OCI-LY3 (cell line): ENCODE results near the gene EGFLAM.

Experiments used
- H2AFZ ChIP-seq: fragments of 200-600, 300-600 bp; shearing (Covaris generic); 2 replicates; pipeline ENCODE4 v1.6.0; 2014; ENCODE audit warnings: antibody characterized with exemption, low read depth, low read length
- H3K27ac ChIP-seq: fragments of 200-600, 300-600 bp; sonication (generic); 2 replicates; pipeline ENCODE4 v1.5.1; 2014; ENCODE audit warnings: mild to moderate bottlenecking, low read length, moderate library complexity, mixed read lengths
- H3K27me3 ChIP-seq: fragments of 200-600, 300-600 bp; sonication (generic); 2 replicates; pipeline ENCODE4 v1.6.1; 2014; ENCODE audit warnings: low read depth, low read length, mixed read lengths
- H3K36me3 ChIP-seq: fragments of 200-600, 300-600 bp; sonication (generic); replicated peaks from 2 replicates; pipeline ENCODE3; 2014; ENCODE audit warnings: low read depth, low read length, mixed read lengths
- H3K4me1 ChIP-seq: fragments of 300-600, 200-600 bp; sonication (generic); 2 replicates; pipeline ENCODE4 v1.6.1; 2014; ENCODE audit warnings: low read length, mixed read lengths
- H3K4me2 ChIP-seq: fragments of 200-600, 300-600 bp; sonication (generic); 2 replicates; pipeline ENCODE4 v1.6.1; 2014; ENCODE audit warnings: low read length, mixed read lengths
- H3K4me3 ChIP-seq: fragments of 300-600, 200-600 bp; sonication (generic); 2 replicates; pipeline ENCODE4 v1.5.1; 2014; ENCODE audit warnings: antibody characterized with exemption, mild to moderate bottlenecking, low read length, moderate library complexity
- H3K79me2 ChIP-seq: fragments of 300-600, 200-600 bp; shearing (Covaris generic); 2 replicates; pipeline ENCODE4 v1.6.1; 2014; ENCODE audit warnings: mild to moderate bottlenecking, low read length, mixed read lengths
- H3K9ac ChIP-seq: fragments of 300-600, 200-600 bp; shearing (Covaris generic); 2 replicates; pipeline ENCODE4 v1.6.0; 2014; ENCODE audit warnings: mild to moderate bottlenecking, low read length, moderate library complexity
- H3K9me3 ChIP-seq: fragments of 200-600, 300-600 bp; shearing (Covaris generic); 2 replicates; pipeline ENCODE4 v1.6.1; 2014; ENCODE audit warnings: low read length, mixed read lengths; ENCODE audit not compliant: insufficient read depth
- H4K20me1 ChIP-seq: fragments of 200-600, 300-600 bp; sonication (generic); 2 replicates; pipeline ENCODE4 v1.6.1; 2016; ENCODE audit warnings: low read length, mixed read lengths; ENCODE audit not compliant: insufficient read depth
- EZH2phosphoT487 ChIP-seq: fragments of 200-600 bp; shearing (Covaris generic); IDR thresholded peaks from 2 replicates; pipeline ENCODE4 v1.6.1; 2018; ENCODE audit warnings: antibody characterized with exemption, mixed run types, low read depth
- TF ChIP-seq, protein P1 (sequence below): fragments of 200-600, 300-600 bp; sonication (generic); IDR thresholded peaks from 2 replicates; pipeline ENCODE4 v1.5.1; 2014; ENCODE audit warnings: antibody characterized with exemption, low read length, low read depth

EGFLAM gene

DNA sequence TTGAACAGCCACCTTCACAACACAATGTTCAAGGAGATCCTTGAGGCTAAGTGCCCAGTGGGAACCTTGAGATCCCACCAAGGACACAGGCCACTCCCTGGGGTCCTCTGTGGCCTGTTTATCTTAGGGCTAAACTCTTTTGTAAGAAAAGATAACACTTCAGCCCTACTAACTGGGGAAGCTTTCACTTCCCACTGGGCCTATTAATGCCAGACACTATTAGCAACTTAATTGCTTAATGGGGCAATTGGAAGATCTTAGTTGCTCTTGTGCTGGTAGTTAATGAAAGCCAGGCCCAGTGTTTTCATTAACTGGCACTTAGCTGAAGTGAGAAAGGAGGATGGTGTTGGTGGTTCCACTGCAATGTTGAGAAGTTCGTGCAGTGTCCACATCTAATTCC lies 117.1 kb downstream of the EGFLAM start:
- no peak overlapping the region for H2AFZ ChIP-seq
- no peak overlapping the region for H3K27ac ChIP-seq
- H3K4me1 ChIP-seq = no peaks in the 10 kb centered on the region
- H3K9ac ChIP-seq = no peak overlapping the region
- H3K36me3 ChIP-seq = no peaks in the 10 kb centered on the region
- H3K79me2 ChIP-seq = no peaks in the 10 kb centered on the region
- 0 out of 2 replicates have a peak, but pooled peaks cover 4% of the 10 kb centered on the region for H3K27me3 ChIP-seq
- TF ChIP-seq EZH2phosphoT487 = no peak
- TF ChIP-seq, protein P1, sequence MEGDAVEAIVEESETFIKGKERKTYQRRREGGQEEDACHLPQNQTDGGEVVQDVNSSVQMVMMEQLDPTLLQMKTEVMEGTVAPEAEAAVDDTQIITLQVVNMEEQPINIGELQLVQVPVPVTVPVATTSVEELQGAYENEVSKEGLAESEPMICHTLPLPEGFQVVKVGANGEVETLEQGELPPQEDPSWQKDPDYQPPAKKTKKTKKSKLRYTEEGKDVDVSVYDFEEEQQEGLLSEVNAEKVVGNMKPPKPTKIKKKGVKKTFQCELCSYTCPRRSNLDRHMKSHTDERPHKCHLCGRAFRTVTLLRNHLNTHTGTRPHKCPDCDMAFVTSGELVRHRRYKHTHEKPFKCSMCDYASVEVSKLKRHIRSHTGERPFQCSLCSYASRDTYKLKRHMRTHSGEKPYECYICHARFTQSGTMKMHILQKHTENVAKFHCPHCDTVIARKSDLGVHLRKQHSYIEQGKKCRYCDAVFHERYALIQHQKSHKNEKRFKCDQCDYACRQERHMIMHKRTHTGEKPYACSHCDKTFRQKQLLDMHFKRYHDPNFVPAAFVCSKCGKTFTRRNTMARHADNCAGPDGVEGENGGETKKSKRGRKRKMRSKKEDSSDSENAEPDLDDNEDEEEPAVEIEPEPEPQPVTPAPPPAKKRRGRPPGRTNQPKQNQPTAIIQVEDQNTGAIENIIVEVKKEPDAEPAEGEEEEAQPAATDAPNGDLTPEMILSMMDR = no peak
- no peak overlapping the region for H3K4me2 ChIP-seq
- H3K9me3 ChIP-seq = no peaks in the 10 kb centered on the region
- no peak overlapping the region for H3K4me3 ChIP-seq
- H4K20me1 ChIP-seq = no peaks in the 10 kb centered on the region

DNA sequence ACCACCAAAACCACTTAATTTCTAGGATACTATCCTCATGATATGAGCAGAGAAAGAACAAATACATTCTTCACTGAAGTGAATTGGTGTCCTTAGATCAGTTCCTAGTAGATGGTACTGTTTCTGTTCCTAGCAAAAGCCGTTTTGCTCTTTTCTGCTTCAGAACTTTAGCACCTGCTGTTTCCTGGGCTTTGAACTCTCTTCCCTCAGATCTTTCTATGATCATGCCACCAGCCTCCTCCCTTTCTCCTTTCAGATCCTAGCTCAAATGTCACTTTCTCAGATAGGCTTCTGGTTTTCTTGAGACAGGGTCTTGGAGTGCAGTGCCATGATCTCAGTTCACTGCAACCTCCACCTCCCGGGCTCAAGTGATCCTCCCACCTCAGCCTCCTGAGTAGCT lies 118.0 kb downstream of the EGFLAM start:
- no peaks in the 10 kb centered on the region for H3K9me3 ChIP-seq

DNA sequence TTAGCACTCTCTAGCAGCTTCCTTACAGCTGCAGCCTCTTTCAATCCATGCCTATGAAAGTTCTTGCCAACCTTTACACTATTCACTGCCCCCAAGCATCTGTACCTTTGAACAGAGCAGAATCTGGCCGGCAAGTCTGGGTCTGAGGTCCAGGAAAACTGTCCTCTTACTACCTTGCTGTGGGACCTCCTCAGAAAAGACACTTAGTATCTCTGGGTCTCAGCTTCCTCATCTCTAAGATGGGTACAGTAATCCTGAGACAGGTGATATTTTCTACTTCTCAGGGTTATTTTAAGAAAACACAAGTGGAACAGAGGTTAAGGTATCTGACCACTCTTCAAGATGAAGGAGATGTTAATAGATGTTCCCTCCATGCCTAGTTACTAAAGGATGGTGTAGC lies 120.2 kb downstream of the EGFLAM start:
- TF ChIP-seq, protein P1 = no peak
- TF ChIP-seq EZH2phosphoT487 = no peak
- H3K4me2 ChIP-seq = no peak overlapping the region
- no peak overlapping the region for H3K27ac ChIP-seq
- no peaks in the 10 kb centered on the region for H3K9me3 ChIP-seq
- no peak overlapping the region for H3K4me3 ChIP-seq
- no peaks in the 10 kb centered on the region for H4K20me1 ChIP-seq
- no peaks in the 10 kb centered on the region for H3K79me2 ChIP-seq
- H3K4me1 ChIP-seq = no peaks in the 10 kb centered on the region
- H3K36me3 ChIP-seq = no peaks in the 10 kb centered on the region
- H3K27me3 ChIP-seq = 0 out of 2 replicates have a peak, but pooled peaks cover 4% of the 10 kb centered on the region
- H2AFZ ChIP-seq = no peak overlapping the region
- no peak overlapping the region for H3K9ac ChIP-seq

More for the DNA sequence above, 118.0 kb downstream of the EGFLAM start:
- Histone ChIP-seq H3K4me3 (no peak overlapping the region), H2AFZ (no peak overlapping the region), H3K36me3 (no peaks in the 10 kb centered on the region), H3K27ac (no peak overlapping the region), H3K4me2 (no peak overlapping the region), H3K79me2 (no peaks in the 10 kb centered on the region), H3K27me3 (0 out of 2 replicates have a peak, but pooled peaks cover 4% of the 10 kb centered on the region), H3K4me1 (no peaks in the 10 kb centered on the region), H4K20me1 (no peaks in the 10 kb centered on the region), H3K9ac (no peak overlapping the region)
- no peak for TF ChIP-seq EZH2phosphoT487

DNA sequence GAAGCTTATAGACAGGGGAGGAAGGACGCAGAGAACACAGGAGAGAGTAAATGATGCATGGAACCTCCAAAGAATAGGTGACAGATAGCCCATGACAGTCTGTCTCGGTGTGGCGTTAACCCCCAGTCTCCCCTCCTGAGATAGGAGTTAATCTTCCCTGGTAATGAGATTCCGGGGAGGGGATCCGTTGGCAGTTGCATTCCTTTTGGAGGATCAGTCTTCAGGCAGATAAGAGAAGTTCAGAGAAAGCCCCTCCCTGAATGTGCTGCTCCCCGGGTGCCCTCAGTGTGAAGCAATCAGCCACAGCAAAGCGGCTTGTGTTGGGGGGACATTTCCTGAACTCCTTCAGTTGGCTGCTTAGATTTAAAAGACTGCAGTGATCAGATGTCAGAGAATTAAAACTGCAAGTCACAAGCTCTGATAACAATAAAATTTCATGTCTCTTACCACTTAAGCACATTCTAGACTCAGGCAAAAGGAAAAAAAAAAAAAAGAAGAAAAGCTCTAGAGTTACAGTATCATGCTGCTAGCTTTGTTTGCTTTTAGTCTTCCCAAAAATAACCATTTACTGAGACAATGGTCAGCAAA lies 121.1 kb downstream of the EGFLAM start:
- Histone ChIP-seq H3K79me2 (no peaks in the 10 kb centered on the region), H2AFZ (no peak overlapping the region), H3K36me3 (no peaks in the 10 kb centered on the region), H3K4me3 (no peak overlapping the region), H3K27me3 (0 out of 2 replicates have a peak, but pooled peaks cover 4% of the 10 kb centered on the region), H3K9me3 (no peaks in the 10 kb centered on the region), H3K9ac (no peak overlapping the region), H4K20me1 (no peaks in the 10 kb centered on the region), H3K27ac (no peak overlapping the region), H3K4me2 (no peak overlapping the region), H3K4me1 (no peaks in the 10 kb centered on the region)
- TF ChIP-seq, protein P1 = no peak
- TF ChIP-seq EZH2phosphoT487 = no peak
